Keratinocyte (primary cell): Measurements from ENCODE around the gene PDZRN3. TPM values are rescaled to one million over a fixed set of nuclear protein-coding genes. Genes with fewer than 3 reads are reported as not detected.

Source experiments
- DNase-seq: peaks from one replicate; pipeline ENCODE4 v3.0.0-alpha.2; 2011; ENCODE audit warnings: low read depth, missing footprints, low spot score
- FAIRE-seq: peaks from 2 replicates; lab custom pipeline; 2011; peaks lifted over from hg19 to GRCh38; lab: Jason Lieb, UNC
- H2AFZ ChIP-seq: 2 replicates; pipeline ENCODE4 v1.6.0; 2012; ENCODE audit warnings: low read length, control low read depth, inconsistent platforms; ENCODE audit not compliant: control insufficient read depth
- H3K27ac ChIP-seq: 2 replicates; pipeline ENCODE4 v1.5.1; 2011; ENCODE audit warnings: low read length; ENCODE audit not compliant: control insufficient read depth, insufficient read depth
- H3K27me3 ChIP-seq: 3 replicates; pipeline ENCODE4 v1.6.0; 2011; ENCODE audit warnings: low read length; ENCODE audit not compliant: control insufficient read depth, insufficient read depth; ENCODE audit errors: extremely low read depth
- H3K36me3 ChIP-seq, 2 experiments: 2 replicates in 1 of 2; 3 replicates in 1 of 2; pipeline ENCODE4 v1.5.1; 2011; ENCODE audit warnings: low read length in 2 of 2, mild to moderate bottlenecking in 1 of 2; ENCODE audit not compliant: control insufficient read depth in 2 of 2, insufficient read depth in 2 of 2; ENCODE audit errors: extremely low read depth in 1 of 2
- H3K4me1 ChIP-seq: 3 replicates; pipeline ENCODE4 v1.5.1; 2011; ENCODE audit warnings: low read length; ENCODE audit not compliant: control insufficient read depth, insufficient read depth; ENCODE audit errors: extremely low read depth
- H3K4me2 ChIP-seq: 3 replicates; pipeline ENCODE4 v1.6.0; 2011; ENCODE audit warnings: low read depth, low read length; ENCODE audit not compliant: control insufficient read depth, insufficient read depth; ENCODE audit errors: extremely low read depth
- H3K4me3 ChIP-seq, 3 experiments: fragments of 200-600 bp in 1 of 3; sonication (generic) in 1 of 3; 2 replicates in 2 of 3; 3 replicates in 1 of 3; pipeline ENCODE4 v1.5.1; 2011 to 2016; ENCODE audit warnings: low read length in 3 of 3, mild to moderate bottlenecking in 3 of 3, control low read depth in 2 of 3, inconsistent platforms in 1 of 3, low read depth in 1 of 3, mixed read lengths in 1 of 3, mixed run types in 1 of 3, moderate library complexity in 1 of 3; ENCODE audit not compliant: control insufficient read depth in 2 of 3, insufficient read depth in 2 of 3; ENCODE audit errors: extremely low read depth in 1 of 3
- H3K79me2 ChIP-seq: 2 replicates; pipeline ENCODE4 v1.6.0; 2012; ENCODE audit warnings: low read length; ENCODE audit not compliant: control insufficient read depth, insufficient read depth
- H3K9ac ChIP-seq: 3 replicates; pipeline ENCODE4 v1.6.0; 2011; ENCODE audit warnings: low read length; ENCODE audit not compliant: control insufficient read depth, insufficient read depth; ENCODE audit errors: extremely low read depth
- H3K9me1 ChIP-seq: 3 replicates; pipeline ENCODE4 v1.6.0; 2011; ENCODE audit warnings: low read length; ENCODE audit not compliant: control insufficient read depth, insufficient read depth; ENCODE audit errors: extremely low read depth
- H3K9me3 ChIP-seq: 2 replicates; pipeline ENCODE4 v1.5.1; 2012; ENCODE audit warnings: low read depth, low read length; ENCODE audit not compliant: control insufficient read depth
- H4K20me1 ChIP-seq: 3 replicates; pipeline ENCODE4 v1.6.0; 2011; ENCODE audit warnings: low read length; ENCODE audit not compliant: control insufficient read depth, insufficient read depth; ENCODE audit errors: extremely low read depth
- CTCF ChIP-seq, 3 experiments: IDR thresholded peaks in 1 of 3; conservative IDR thresholded peaks in 1 of 3; optimal IDR thresholded peaks in 1 of 3; 2 replicates in 2 of 3; 3 replicates in 1 of 3; pipeline versions ENCODE3 to v1.5.1; 2011; ENCODE audit warnings: low read length in 3 of 3, mild to moderate bottlenecking in 3 of 3, moderate library complexity in 2 of 3, control low read depth in 1 of 3, inconsistent platforms in 1 of 3; ENCODE audit not compliant: insufficient read depth in 2 of 3; ENCODE audit errors: extremely low read depth in 1 of 3
- EZH2 ChIP-seq: IDR thresholded peaks from one replicate; pipeline ENCODE4 v1.6.1; 2012; ENCODE audit warnings: inconsistent platforms, mild to moderate bottlenecking, low read length, moderate library complexity
- dilution Hi-C: fragments of 300-500 bp; cut with MboI; formaldehyde crosslinking; loops from one replicate; pipeline ENCODE4 v1.7.0; 2020; ENCODE audit warnings: low sequenced_read_pairs; ENCODE audit not compliant: extremely low pct_ligation_motif_present
- polyA plus RNA-seq, 5 experiments: library from polyadenylated mRNA; depleted of rRNA in 3 of 5; stranded (reverse) in 3 of 5; stranded (forward) in 1 of 5; unstranded in 1 of 5; fragments of >200 nt; gene quantifications; 1 replicate in 1 of 5; 2 replicates in 3 of 5; 3 replicates in 1 of 5; pipeline versions ENCODE4 v1.2.1 to v1.2.3, GENCODE V29; 2011 to 2012; ENCODE audit warnings: missing spikeins in 2 of 5, low read depth in 1 of 5, low replicate concordance in 1 of 5

Gene PDZRN3
- polyA plus RNA-seq, 1 donor (not counting 4 experiments of a cell fraction or from before 2014, with no cell fraction given) = not detected

- dilution Hi-C loops = no loop called here
- Histone ChIP-seq H3K36me3 (no peaks in the 10 kb centered on the region), H2AFZ (no peak overlapping the region), H3K9me1 (no peaks in the 10 kb centered on the region), H3K27me3 (no peaks in the 10 kb centered on the region), H3K4me1 (no peaks in the 10 kb centered on the region), H4K20me1 (no peaks in the 10 kb centered on the region), H3K9ac (no peak overlapping the region), H3K9me3 (no peaks in the 10 kb centered on the region), H3K79me2 (no peaks in the 10 kb centered on the region), H3K27ac (no peak overlapping the region), H3K4me3 (no peak overlapping the region), H3K4me2 (no peak overlapping the region)
- TF ChIP-seq CTCF (optimal IDR thresholded peaks at IDR 0.05 in 1 of 3, IDR thresholded peaks at IDR 0.05 in 1 of 3, conservative IDR thresholded peaks at IDR 0.05 in 1 of 3; ENCODE audit: extremely low read depth in 1 of 3, insufficient read depth in 2 of 3, low read length in 3 of 3) (no peak), EZH2 (no peak)
- no peak for DNase-seq
- FAIRE-seq = no peak
Measured at GRCh38 chr3:73657186-73657585, 32.4 kb upstream of the PDZRN3 start.

GRCh38 chr3:73656241-73656890 lies 31.6 kb upstream of the PDZRN3 start:
- Histone ChIP-seq H3K36me3 (no peaks in the 10 kb centered on the region), H4K20me1 (no peaks in the 10 kb centered on the region), H3K4me3 (no peak overlapping the region), H3K9ac (no peak overlapping the region), H3K9me3 (no peaks in the 10 kb centered on the region), H3K27ac (no peak overlapping the region), H3K27me3 (no peaks in the 10 kb centered on the region), H3K4me2 (no peak overlapping the region), H3K79me2 (no peaks in the 10 kb centered on the region), H2AFZ (no peak overlapping the region), H3K9me1 (no peaks in the 10 kb centered on the region), H3K4me1 (no peaks in the 10 kb centered on the region)
- no peak for TF ChIP-seq EZH2
- TF ChIP-seq CTCF (optimal IDR thresholded peaks at IDR 0.05 in 1 of 3, IDR thresholded peaks at IDR 0.05 in 1 of 3, conservative IDR thresholded peaks at IDR 0.05 in 1 of 3; ENCODE audit: extremely low read depth in 1 of 3, insufficient read depth in 2 of 3, low read length in 3 of 3) = no peak
- DNase-seq (no peak), FAIRE-seq (no peak)
- dilution Hi-C loops = no loop called here
